ENCODE measurements around the gene RUNX2.

- TF ChIP-seq, protein P1, sequence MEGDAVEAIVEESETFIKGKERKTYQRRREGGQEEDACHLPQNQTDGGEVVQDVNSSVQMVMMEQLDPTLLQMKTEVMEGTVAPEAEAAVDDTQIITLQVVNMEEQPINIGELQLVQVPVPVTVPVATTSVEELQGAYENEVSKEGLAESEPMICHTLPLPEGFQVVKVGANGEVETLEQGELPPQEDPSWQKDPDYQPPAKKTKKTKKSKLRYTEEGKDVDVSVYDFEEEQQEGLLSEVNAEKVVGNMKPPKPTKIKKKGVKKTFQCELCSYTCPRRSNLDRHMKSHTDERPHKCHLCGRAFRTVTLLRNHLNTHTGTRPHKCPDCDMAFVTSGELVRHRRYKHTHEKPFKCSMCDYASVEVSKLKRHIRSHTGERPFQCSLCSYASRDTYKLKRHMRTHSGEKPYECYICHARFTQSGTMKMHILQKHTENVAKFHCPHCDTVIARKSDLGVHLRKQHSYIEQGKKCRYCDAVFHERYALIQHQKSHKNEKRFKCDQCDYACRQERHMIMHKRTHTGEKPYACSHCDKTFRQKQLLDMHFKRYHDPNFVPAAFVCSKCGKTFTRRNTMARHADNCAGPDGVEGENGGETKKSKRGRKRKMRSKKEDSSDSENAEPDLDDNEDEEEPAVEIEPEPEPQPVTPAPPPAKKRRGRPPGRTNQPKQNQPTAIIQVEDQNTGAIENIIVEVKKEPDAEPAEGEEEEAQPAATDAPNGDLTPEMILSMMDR (IDR thresholded peaks at IDR 0.05; ENCODE audit: poor library complexity, severe bottlenecking) = no peak
- no peak for TF ChIP-seq POLR2AphosphoS5 (IDR thresholded peaks at IDR 0.05)
- TF ChIP-seq EP300 (conservative IDR thresholded peaks at IDR 0.05; ENCODE audit: poor library complexity, severe bottlenecking) = no peak
- TF ChIP-seq RAD21 (conservative IDR thresholded peaks at IDR 0.05) = no peak
- no peak for TF ChIP-seq SMC3 (conservative IDR thresholded peaks at IDR 0.05; ENCODE audit: poor library complexity)
- no peak for TF ChIP-seq MXI1 (conservative IDR thresholded peaks at IDR 0.05; ENCODE audit: poor library complexity, severe bottlenecking)
- no peak for TF ChIP-seq EZH2 (IDR thresholded peaks at IDR 0.05; ENCODE audit: borderline replicate concordance, insufficient read depth, low read length, poor library complexity, severe bottlenecking)
- TF ChIP-seq, protein P2, sequence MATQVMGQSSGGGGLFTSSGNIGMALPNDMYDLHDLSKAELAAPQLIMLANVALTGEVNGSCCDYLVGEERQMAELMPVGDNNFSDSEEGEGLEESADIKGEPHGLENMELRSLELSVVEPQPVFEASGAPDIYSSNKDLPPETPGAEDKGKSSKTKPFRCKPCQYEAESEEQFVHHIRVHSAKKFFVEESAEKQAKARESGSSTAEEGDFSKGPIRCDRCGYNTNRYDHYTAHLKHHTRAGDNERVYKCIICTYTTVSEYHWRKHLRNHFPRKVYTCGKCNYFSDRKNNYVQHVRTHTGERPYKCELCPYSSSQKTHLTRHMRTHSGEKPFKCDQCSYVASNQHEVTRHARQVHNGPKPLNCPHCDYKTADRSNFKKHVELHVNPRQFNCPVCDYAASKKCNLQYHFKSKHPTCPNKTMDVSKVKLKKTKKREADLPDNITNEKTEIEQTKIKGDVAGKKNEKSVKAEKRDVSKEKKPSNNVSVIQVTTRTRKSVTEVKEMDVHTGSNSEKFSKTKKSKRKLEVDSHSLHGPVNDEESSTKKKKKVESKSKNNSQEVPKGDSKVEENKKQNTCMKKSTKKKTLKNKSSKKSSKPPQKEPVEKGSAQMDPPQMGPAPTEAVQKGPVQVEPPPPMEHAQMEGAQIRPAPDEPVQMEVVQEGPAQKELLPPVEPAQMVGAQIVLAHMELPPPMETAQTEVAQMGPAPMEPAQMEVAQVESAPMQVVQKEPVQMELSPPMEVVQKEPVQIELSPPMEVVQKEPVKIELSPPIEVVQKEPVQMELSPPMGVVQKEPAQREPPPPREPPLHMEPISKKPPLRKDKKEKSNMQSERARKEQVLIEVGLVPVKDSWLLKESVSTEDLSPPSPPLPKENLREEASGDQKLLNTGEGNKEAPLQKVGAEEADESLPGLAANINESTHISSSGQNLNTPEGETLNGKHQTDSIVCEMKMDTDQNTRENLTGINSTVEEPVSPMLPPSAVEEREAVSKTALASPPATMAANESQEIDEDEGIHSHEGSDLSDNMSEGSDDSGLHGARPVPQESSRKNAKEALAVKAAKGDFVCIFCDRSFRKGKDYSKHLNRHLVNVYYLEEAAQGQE (IDR thresholded peaks at IDR 0.05; ENCODE audit: borderline replicate concordance) = no peak
Measured at GRCh38 chr6:45505470-45505869, 177.3 kb downstream of the RUNX2 start.
